ENCODE measurements around the gene CCDC149. TPM values are rescaled to one million over a fixed set of nuclear protein-coding genes. Genes with fewer than 3 reads are reported as not detected.

Gene CCDC149
- total and polyA plus RNA-seq, 2 of the 4 experiments (the other 2 are of a cell fraction), result 6.7 to 7.0 TPM

DNA sequence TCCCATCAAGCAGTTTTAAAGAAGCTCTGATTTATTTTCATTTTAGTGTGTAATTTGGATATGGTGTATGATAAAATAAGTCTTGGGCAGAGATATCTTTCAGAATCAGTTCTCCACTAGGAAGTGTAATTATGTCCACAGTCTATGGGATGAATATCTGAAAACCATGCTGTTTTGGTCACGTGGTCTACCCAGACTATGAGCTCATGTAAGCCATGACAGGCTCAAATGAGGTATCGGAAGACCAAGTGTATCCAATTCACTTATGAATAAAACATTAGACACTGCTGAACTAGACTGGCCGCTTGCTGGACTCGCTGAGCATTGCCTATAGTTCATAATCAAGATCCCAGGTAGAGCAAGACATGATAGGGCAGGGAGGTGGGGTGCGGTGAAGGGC lies 66.9 kb downstream of the CCDC149 start:
- no peak overlapping the region for H2AK9ac ChIP-seq (replicated peaks; ENCODE audit: low read depth, low read length, poor library complexity)
- H3K14ac ChIP-seq (replicated peaks; ENCODE audit: low read depth, low read length), result no peak overlapping the region
- dilution Hi-C loops (cut with HindIII; ENCODE audit: low sequenced_read_pairs, unreplicated experiment), result no loop called here
- H3K56ac ChIP-seq (ENCODE audit: extremely low read depth, insufficient read depth, low read length), result no peak overlapping the region
- no peak overlapping the region for H3K9ac ChIP-seq (ENCODE audit: low read depth, low read length)
- H2BK120ac ChIP-seq (ENCODE audit: low read depth, low read length), result no peak overlapping the region
- H2AFZ ChIP-seq (replicated peaks; ENCODE audit: low read length, poor library complexity), result no peak overlapping the region
- no peaks in the 10 kb centered on the region for H3K36me3 ChIP-seq (ENCODE audit: control insufficient read depth, insufficient read depth, low read length)
- no peak overlapping the region for H2AK5ac ChIP-seq (ENCODE audit: low read depth, low read length)
- H2BK20ac ChIP-seq (ENCODE audit: low read depth, low read length), result no peak overlapping the region
- peaks cover 0 to 5% of the 10 kb centered on the region in 2 experiments; a peak in 1 of 4 replicates for H3K79me1 ChIP-seq (ENCODE audit: low read depth in 1 of 2, low read length in 2 of 2)
- H3K23ac ChIP-seq (ENCODE audit: low read depth, low read length), result no peak overlapping the region
- no peak overlapping the region for H4K91ac ChIP-seq (ENCODE audit: insufficient read depth, low read depth, low read length)
- H4K5ac ChIP-seq (ENCODE audit: low read depth, low read length), result no peak overlapping the region
- no TSS peak for BruUV-seq (replicated peaks)
- H3K4me3 ChIP-seq (ENCODE audit: insufficient read depth, low read depth, low read length), result no peak overlapping the region
- H4K8ac ChIP-seq (ENCODE audit: low read depth in 2 of 2, low read length in 2 of 2), result no peak overlapping the region
- WGBS, 2 experiments (ENCODE audit: extremely low coverage in 2 of 2, insufficient read length in 1 of 2), result no CpG with 5 or more reads among the region's 5 CpGs
- H3K9me1 ChIP-seq (ENCODE audit: insufficient read depth, low read length), result peaks cover 9% of the 10 kb centered on the region
- DNase-seq (no peak), ATAC-seq (ENCODE audit: low read depth) (no peak)
- H3K9me3 ChIP-seq (ENCODE audit: control insufficient read depth, insufficient read depth, low read length), result no peaks in the 10 kb centered on the region
- no peaks in the 10 kb centered on the region for H3K27me3 ChIP-seq (ENCODE audit: control insufficient read depth, insufficient read depth, low read length)
- H2BK5ac ChIP-seq (ENCODE audit: low read depth, low read length, poor library complexity, severe bottlenecking), result no peak overlapping the region
- H3K4ac ChIP-seq (ENCODE audit: low read depth, low read length), result no peak overlapping the region
- H3K27ac ChIP-seq (ENCODE audit: insufficient read depth, low read length), result no peak overlapping the region
- H2BK15ac ChIP-seq (ENCODE audit: low read depth, low read length), result no peak overlapping the region
- no peak overlapping the region for H3K18ac ChIP-seq (ENCODE audit: low read depth, low read length)
- H3K4me1 ChIP-seq (ENCODE audit: control insufficient read depth, insufficient read depth, low read length), result peaks cover 9% of the 10 kb centered on the region
- in situ Hi-C loops (cut with MboI; ENCODE audit: low sequenced_read_pairs), result no loop called here
- CTCF ChIA-PET, result interaction anchor here (1.3 kb wide), 1 partner anchor 14 kb away, joined by 3 read pairs; no protein-coding TSS in a partner anchor
- H4K20me1 ChIP-seq (ENCODE audit: insufficient read depth, low read length), result no peaks in the 10 kb centered on the region
- intact Hi-C loops (cut with micrococcal nuclease), result no loop called here
- H3K4me2 ChIP-seq (ENCODE audit: low read depth, low read length), result no peak overlapping the region
- TF ChIP-seq MAZ (IDR thresholded peaks at IDR 0.05; ENCODE audit: borderline replicate concordance, low read depth, low read length) (no peak), SMC3 (IDR thresholded peaks at IDR 0.05; ENCODE audit: low read depth, low read length) (no peak), RFX5 (IDR thresholded peaks at IDR 0.05; ENCODE audit: low read depth, low read length) (no peak), FOS (IDR thresholded peaks at IDR 0.05; ENCODE audit: low read depth, low read length) (no peak), CEBPB (IDR thresholded peaks at IDR 0.05; ENCODE audit: low read depth, low read length) (no peak), MAFK (IDR thresholded peaks at IDR 0.05; ENCODE audit: low read depth, low read length) (no peak), CHD1 (IDR thresholded peaks at IDR 0.05; ENCODE audit: low read depth, low read length) (no peak), NFE2L2 (IDR thresholded peaks at IDR 0.05; ENCODE audit: low read depth, low read length) (no peak), RAD21 (IDR thresholded peaks at IDR 0.05; ENCODE audit: low read length) (no peak)
- TF ChIP-seq, protein P1, sequence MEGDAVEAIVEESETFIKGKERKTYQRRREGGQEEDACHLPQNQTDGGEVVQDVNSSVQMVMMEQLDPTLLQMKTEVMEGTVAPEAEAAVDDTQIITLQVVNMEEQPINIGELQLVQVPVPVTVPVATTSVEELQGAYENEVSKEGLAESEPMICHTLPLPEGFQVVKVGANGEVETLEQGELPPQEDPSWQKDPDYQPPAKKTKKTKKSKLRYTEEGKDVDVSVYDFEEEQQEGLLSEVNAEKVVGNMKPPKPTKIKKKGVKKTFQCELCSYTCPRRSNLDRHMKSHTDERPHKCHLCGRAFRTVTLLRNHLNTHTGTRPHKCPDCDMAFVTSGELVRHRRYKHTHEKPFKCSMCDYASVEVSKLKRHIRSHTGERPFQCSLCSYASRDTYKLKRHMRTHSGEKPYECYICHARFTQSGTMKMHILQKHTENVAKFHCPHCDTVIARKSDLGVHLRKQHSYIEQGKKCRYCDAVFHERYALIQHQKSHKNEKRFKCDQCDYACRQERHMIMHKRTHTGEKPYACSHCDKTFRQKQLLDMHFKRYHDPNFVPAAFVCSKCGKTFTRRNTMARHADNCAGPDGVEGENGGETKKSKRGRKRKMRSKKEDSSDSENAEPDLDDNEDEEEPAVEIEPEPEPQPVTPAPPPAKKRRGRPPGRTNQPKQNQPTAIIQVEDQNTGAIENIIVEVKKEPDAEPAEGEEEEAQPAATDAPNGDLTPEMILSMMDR (conservative IDR thresholded peaks at IDR 0.05; ENCODE audit: low read depth, low read length), result no peak
- POLR2A ChIA-PET (ENCODE audit: unreplicated experiment), result no interaction called here

Data from IMR-90 (cell line).